PC-9 (cell line): ENCODE results near the gene PDIA4.

ENCODE experiments used
- CTCF ChIP-seq: fragments of 200-600 bp; sonication (generic); conservative IDR thresholded peaks from 2 replicates; pipeline ENCODE4 v1.6.1; 2017; ENCODE audit warnings: mixed run types, antibody characterized with exemption, mild to moderate bottlenecking, moderate library complexity
- EZH2 ChIP-seq: fragments of 200-600 bp; sonication (generic); IDR thresholded peaks from 2 replicates; pipeline ENCODE4 v1.8.0; 2017; ENCODE audit warnings: antibody characterized with exemption, low read depth

GRCh38 chr7:149053885-149054284 is 25.6 kb upstream of the PDIA4 start:
- TF ChIP-seq CTCF (no peak), EZH2 (no peak)
